MCF 10A (cell line): ENCODE data around the gene LRCOL1. TPM values are rescaled to one million over a fixed set of nuclear protein-coding genes. Genes with fewer than 3 reads are reported as not detected.

Experiments used
- BruUV-seq: library from RNA; stranded (reverse); fragments of 400-500 nt; replicated peaks from 2 replicates; lab custom pipeline; 2021; lab: Mats Ljungman, UMichigan
- CTCF ChIA-PET: fragments of 300-600 bp; sonication (Branson Sonifier 250); formaldehyde crosslinking; extraction: SDS; loops from one replicate; lab custom pipeline; 2021; ENCODE audit warnings: antibody characterized with exemption, inconsistent platforms; lab: Yijun Ruan, JAX
- POLR2A ChIA-PET: fragments of 300-600, 350-650 bp; sonication (Branson Sonifier 250); formaldehyde crosslinking; extraction: SDS; loops from one replicate; lab custom pipeline; 2020; ENCODE audit warnings: antibody characterized with exemption, inconsistent platforms; lab: Yijun Ruan, JAX
- DNase-seq: peaks from one replicate; pipeline ENCODE4 v3.0.0-alpha.2; 2018; ENCODE audit not compliant: unreplicated experiment
- H3K27ac Mint-ChIP-seq: one replicate; pipeline ENCODE4 v1.8.0; 2022; ENCODE audit warnings: mild to moderate bottlenecking, low read depth, mixed read lengths; ENCODE audit not compliant: unreplicated experiment
- H3K27me3 Mint-ChIP-seq: one replicate; pipeline ENCODE4 v1.8.0; 2022; ENCODE audit warnings: mixed read lengths; ENCODE audit not compliant: insufficient read depth, unreplicated experiment
- H3K36me3 Mint-ChIP-seq: one replicate; pipeline ENCODE4 v1.8.0; 2022; ENCODE audit warnings: mild to moderate bottlenecking, moderate library complexity, mixed read lengths; ENCODE audit not compliant: insufficient read depth, unreplicated experiment
- H3K4me1 Mint-ChIP-seq: one replicate; pipeline ENCODE4 v1.8.0; 2022; ENCODE audit warnings: mixed read lengths; ENCODE audit not compliant: insufficient read depth, unreplicated experiment
- H3K4me3 Mint-ChIP-seq: one replicate; pipeline ENCODE4 v1.8.0; 2022; ENCODE audit warnings: mild to moderate bottlenecking, moderate library complexity, mixed read lengths; ENCODE audit not compliant: unreplicated experiment
- H3K9me3 Mint-ChIP-seq: one replicate; pipeline ENCODE4 v1.8.0; 2022; ENCODE audit warnings: mixed read lengths; ENCODE audit not compliant: unreplicated experiment
- CTCF ChIP-seq: fragments of 200-600 bp; IDR thresholded peaks from one replicate; pipeline ENCODE4 v1.8.0; 2022; ENCODE audit warnings: antibody characterized with exemption, mild to moderate bottlenecking; ENCODE audit not compliant: unreplicated experiment
- intact Hi-C: fragments of 100-400 bp; cut with micrococcal nuclease; formaldehyde crosslinking; loops from 2 replicates; pipeline ENCODE4 v1.14.1; 2022
- total RNA-seq: library from RNA; stranded (reverse); gene quantifications from 2 replicates; pipeline ENCODE4 v1.2.3, GENCODE V29; 2022

LRCOL1 gene
- total RNA-seq, 1 experiment from 2014 or later: not detected

- POLR2A ChIA-PET: no interaction called here
- Mint-ChIP-seq H3K9me3 (no peaks in the 10 kb centered on the region), H3K36me3 (peaks cover 38% of the 10 kb centered on the region), H3K4me1 (no peaks in the 10 kb centered on the region), H3K27ac (no peak overlapping the region), H3K4me3 (no peak overlapping the region), H3K27me3 (no peaks in the 10 kb centered on the region)
- CTCF ChIA-PET: no interaction called here
- DNase-seq: no peak
- BruUV-seq: no TSS peak
- TF ChIP-seq CTCF: no peak
- intact Hi-C loops: no loop called here
These were observed 34.7 kb downstream of the LRCOL1 start for GRCh38 chr12:132575661-132576060.

- no TSS peak for BruUV-seq
- intact Hi-C loops: no loop called here
- TF ChIP-seq CTCF: no peak
- no peak overlapping the region for H3K4me3 Mint-ChIP-seq
- no peak for DNase-seq
- peaks cover 27% of the 10 kb centered on the region for H3K36me3 Mint-ChIP-seq
- no peaks in the 10 kb centered on the region for H3K27me3 Mint-ChIP-seq
- POLR2A ChIA-PET: interaction anchor here (1.2 kb wide), 1 partner anchor 34 kb away, joined by 4 read pairs; no protein-coding TSS in a partner anchor
- H3K27ac Mint-ChIP-seq: no peak overlapping the region
- no peaks in the 10 kb centered on the region for H3K9me3 Mint-ChIP-seq
- CTCF ChIA-PET: no interaction called here
- H3K4me1 Mint-ChIP-seq: no peaks in the 10 kb centered on the region
These were observed 35.9 kb downstream of the LRCOL1 start for GRCh38 chr12:132574271-132574996.

GRCh38 chr12:132572801-132573760, 37.3 kb downstream of the LRCOL1 start:
- Mint-ChIP-seq H3K36me3 (peaks cover 25% of the 10 kb centered on the region), H3K9me3 (no peaks in the 10 kb centered on the region), H3K4me1 (no peaks in the 10 kb centered on the region), H3K27me3 (no peaks in the 10 kb centered on the region), H3K4me3 (no peak overlapping the region), H3K27ac (no peak overlapping the region)
- TF ChIP-seq CTCF: no peak
- ChIA-PET POLR2A (no interaction called here), CTCF (no interaction called here)
- intact Hi-C loops: no loop called here
- BruUV-seq: no TSS peak
- DNase-seq: no peak

GRCh38 chr12:132572106-132572505, 38.3 kb downstream of the LRCOL1 start:
- BruUV-seq: no TSS peak
- CTCF ChIA-PET: no interaction called here
- POLR2A ChIA-PET: interaction anchor here (0.5 kb wide), 1 partner anchor 676 kb away, joined by 4 read pairs; no protein-coding TSS in a partner anchor

More at GRCh38 chr12:132572106-132572505, 38.3 kb downstream of the LRCOL1 start:
- Mint-ChIP-seq H3K4me1 (no peaks in the 10 kb centered on the region), H3K4me3 (no peak overlapping the region), H3K27me3 (no peaks in the 10 kb centered on the region), H3K9me3 (no peaks in the 10 kb centered on the region), H3K36me3 (peaks cover 25% of the 10 kb centered on the region), H3K27ac (no peak overlapping the region)
- intact Hi-C loops: no loop called here
- no peak for TF ChIP-seq CTCF
- DNase-seq: no peak
